Measurements from ENCODE around the gene THEM4. TPM values are rescaled to one million over a fixed set of nuclear protein-coding genes. Genes with fewer than 3 reads are reported as not detected.

Gene THEM4
- total RNA-seq, 4 donors from 2014 or later = 28.5 to 32.5 (median 31.3) TPM

GRCh38 chr1:151849871-151850270 is 59.4 kb downstream of the THEM4 start:
- no peaks in the 10 kb centered on the region for H3K27me3 ChIP-seq

GRCh38 chr1:151849126-151849525 is 60.2 kb downstream of the THEM4 start:
- Histone ChIP-seq H3K4me3 (replicated peaks in 1 of 3) (no peak overlapping the region), H3K27me3 (no peaks in the 10 kb centered on the region), H3K4me1 (no peaks in the 10 kb centered on the region), H3K9me3 (no peaks in the 10 kb centered on the region), H3K36me3 (no peaks in the 10 kb centered on the region), H3K27ac (no peak overlapping the region)
- DNase-seq = no peak
- intact Hi-C loops (cut with DNase I) = no loop called here
- 59 to 70% methylated on average over 3 of the region's 3 CpGs for WGBS, 2 donors
- TF ChIP-seq CTCF (IDR thresholded peaks at IDR 0.05) (no peak), POLR2A (IDR thresholded peaks at IDR 0.05) (no peak)

More at GRCh38 chr1:151849871-151850270, 59.4 kb downstream of the THEM4 start:
- intact Hi-C loops (cut with DNase I) = no loop called here
- DNase-seq = no peak
- Histone ChIP-seq H3K27ac (no peak overlapping the region), H3K4me1 (no peaks in the 10 kb centered on the region), H3K36me3 (no peaks in the 10 kb centered on the region), H3K4me3 (replicated peaks in 1 of 3) (no peak overlapping the region), H3K9me3 (no peaks in the 10 kb centered on the region)
- no peak for TF ChIP-seq CTCF (IDR thresholded peaks at IDR 0.05)
- TF ChIP-seq POLR2A (IDR thresholded peaks at IDR 0.05) = no peak

- DNase-seq = no peak
- no peaks in the 10 kb centered on the region for H3K9me3 ChIP-seq
- H3K27me3 ChIP-seq = no peaks in the 10 kb centered on the region
- WGBS, 2 donors = 64 to 73% methylated on average over 11 of the region's 11 CpGs
- TF ChIP-seq POLR2A (IDR thresholded peaks at IDR 0.05) = no peak
- no peaks in the 10 kb centered on the region for H3K4me1 ChIP-seq
- H3K4me3 ChIP-seq (replicated peaks in 1 of 3) = no peak overlapping the region
- no peak overlapping the region for H3K27ac ChIP-seq
- H3K36me3 ChIP-seq = no peaks in the 10 kb centered on the region
- intact Hi-C loops (cut with DNase I) = no loop called here
Measured at GRCh38 chr1:151847867-151848596, 61.3 kb downstream of the THEM4 start.

- 84 to 90% methylated on average over 8 of the region's 8 CpGs for WGBS, 2 donors
- Histone ChIP-seq H3K4me1 (no peaks in the 10 kb centered on the region), H3K36me3 (no peaks in the 10 kb centered on the region), H3K27me3 (no peaks in the 10 kb centered on the region), H3K9me3 (no peaks in the 10 kb centered on the region), H3K27ac (no peak overlapping the region), H3K4me3 (replicated peaks in 1 of 3) (no peak overlapping the region)
- no peak for TF ChIP-seq POLR2A (IDR thresholded peaks at IDR 0.05)
- DNase-seq = no peak
- intact Hi-C loops (cut with DNase I) = no loop called here
Measured at GRCh38 chr1:151846686-151847237, 62.5 kb downstream of the THEM4 start.

- Histone ChIP-seq H3K9me3 (no peaks in the 10 kb centered on the region), H3K4me3 (replicated peaks in 1 of 3) (no peak overlapping the region), H3K27me3 (no peaks in the 10 kb centered on the region), H3K36me3 (no peaks in the 10 kb centered on the region), H3K4me1 (no peaks in the 10 kb centered on the region), H3K27ac (no peak overlapping the region)
- TF ChIP-seq POLR2A (IDR thresholded peaks at IDR 0.05) = no peak
- TF ChIP-seq CTCF (IDR thresholded peaks at IDR 0.05) = no peak
- WGBS, 2 donors = 70 to 83% methylated on average over 6 of the region's 6 CpGs
- intact Hi-C loops (cut with DNase I) = no loop called here
- no peak for DNase-seq
Measured at GRCh38 chr1:151846062-151846568, 63.2 kb downstream of the THEM4 start.

GRCh38 chr1:151843398-151843797 is 65.9 kb downstream of the THEM4 start:
- intact Hi-C loops (cut with DNase I) = no loop called here
- TF ChIP-seq POLR2A (IDR thresholded peaks at IDR 0.05) = no peak
- no peak for TF ChIP-seq CTCF (IDR thresholded peaks at IDR 0.05)
- no peak for DNase-seq
- Histone ChIP-seq H3K36me3 (no peaks in the 10 kb centered on the region), H3K27me3 (no peaks in the 10 kb centered on the region), H3K27ac (no peak overlapping the region), H3K4me1 (peaks cover 13 to 22% of the 10 kb centered on the region in 2 donors), H3K4me3 (replicated peaks in 1 of 3) (no peak overlapping the region), H3K9me3 (no peaks in the 10 kb centered on the region)
- 89 to 92% methylated on average over 2 of the region's 2 CpGs for WGBS, 2 donors
